Measurements from ENCODE around the gene TACC3. TPM values are rescaled to one million over a fixed set of nuclear protein-coding genes. Genes with fewer than 3 reads are reported as not detected.

TACC3 gene
- total RNA-seq: 4.1 TPM
- long read RNA-seq, partial matches to known transcripts: 2 of 4 reads
- long read RNA-seq, other reads (novel, unspliced or antisense): 1 of 4 reads

GRCh38 chr4:1721003-1721665 is at the start of gene TACC3, which contains the start of gene TMEM129:
TSS of gene TACC3 (plus strand) at chr4:1721521. CDS start at chr4:1723422, 1,901 bp downstream.
TSS of gene TMEM129 (minus strand) at chr4:1721323. CDS start at chr4:1720837, 486 bp downstream.
- peak; percentile 95 for DNase-seq (ENCODE audit: low spot score)
- intact Hi-C loops (cut with DNase I): loop anchor here (1.0 kb wide), 1 partner anchor 9 kb away; the partner anchor contains the start of gene SLBP

GRCh38 chr4:1673671-1674070 is 47.6 kb upstream of the TACC3 start:
- intact Hi-C loops (cut with DNase I): no loop called here
- DNase-seq (ENCODE audit: low spot score): no peak

GRCh38 chr4:1674682-1675081 is 46.6 kb upstream of the TACC3 start:
- intact Hi-C loops (cut with DNase I): no loop called here
- no peak for DNase-seq (ENCODE audit: low spot score)

DNA sequence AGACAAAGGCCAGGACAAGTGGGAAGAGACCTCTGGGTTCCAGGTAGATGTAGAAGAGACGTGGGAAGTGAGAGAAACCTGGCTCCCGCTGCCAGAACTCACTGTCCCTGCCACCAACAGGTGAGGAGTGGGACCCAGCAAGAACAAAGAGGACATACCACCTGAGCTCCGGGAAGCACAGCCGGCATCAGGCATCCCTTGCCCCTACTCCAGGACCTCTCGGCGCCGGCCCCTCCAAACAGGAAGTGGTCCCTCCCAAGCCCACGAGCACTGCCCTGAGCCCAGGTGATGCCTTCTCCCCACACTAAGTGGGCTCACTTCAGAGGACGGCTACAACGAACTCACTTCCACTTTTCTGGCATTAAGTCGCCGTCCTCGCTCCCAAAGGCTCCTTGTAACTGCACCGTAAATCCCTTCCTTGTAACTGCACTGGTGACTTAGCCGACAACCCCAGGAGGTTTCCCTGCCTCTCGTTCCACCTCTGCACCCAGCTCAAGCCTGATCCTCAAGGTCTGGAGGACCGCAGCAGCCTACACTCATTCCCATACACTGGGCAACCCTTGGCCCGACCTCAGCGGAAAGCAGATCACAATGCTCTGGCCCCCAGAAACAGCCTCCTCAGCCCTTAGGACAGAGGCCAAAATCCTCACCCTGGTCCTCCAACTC is 46.1 kb upstream of the TACC3 start:
- no peak for DNase-seq (ENCODE audit: low spot score)
- intact Hi-C loops (cut with DNase I): no loop called here

GRCh38 chr4:1675802-1676137 is 45.6 kb upstream of the TACC3 start:
- DNase-seq (ENCODE audit: low spot score): no peak

DNA sequence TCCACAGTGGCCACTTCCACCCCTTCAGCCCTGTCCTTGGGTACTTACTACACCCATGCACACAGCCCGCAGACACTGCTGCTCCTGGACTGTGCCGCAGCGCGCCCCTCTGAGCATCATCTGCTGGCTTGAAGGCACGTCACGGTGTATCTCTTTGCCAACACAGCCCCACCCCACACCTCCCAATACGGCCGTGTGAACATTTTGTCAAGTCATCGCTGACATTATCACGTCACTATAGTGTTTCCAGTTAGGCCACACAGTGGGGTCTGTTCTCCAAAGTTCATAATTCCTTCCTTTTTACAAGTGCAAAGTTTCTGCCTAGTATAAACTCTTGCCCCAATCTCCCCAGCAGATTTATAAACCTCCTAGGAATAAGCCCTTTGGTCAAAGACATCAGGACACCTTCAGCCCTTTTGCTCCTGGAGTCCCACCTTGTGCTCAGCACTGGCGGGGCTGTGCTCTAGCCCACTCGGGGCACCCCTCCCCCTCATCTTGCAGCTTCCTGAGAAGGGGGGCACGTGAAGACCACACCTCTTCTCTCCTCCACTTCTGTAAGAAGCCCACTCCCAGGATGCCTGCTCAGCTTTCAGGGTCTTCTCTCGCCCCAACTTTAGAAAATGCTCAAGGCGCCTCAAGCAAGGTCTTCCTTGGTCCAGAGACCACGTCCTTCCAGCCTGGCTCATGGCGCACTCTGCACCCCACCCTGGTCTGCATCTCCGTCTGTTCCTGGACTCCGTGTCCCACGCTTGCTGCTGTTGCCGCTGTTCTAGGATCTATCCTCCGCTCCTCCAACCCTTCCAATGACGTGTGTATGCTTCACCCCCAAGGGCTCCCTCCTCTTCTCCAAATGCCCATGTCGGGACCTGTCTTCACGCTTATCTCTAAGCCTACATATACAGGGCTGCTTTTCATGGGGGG is 44.5 kb upstream of the TACC3 start:
- DNase-seq (ENCODE audit: low spot score): no peak
- intact Hi-C loops (cut with DNase I): no loop called here

More at GRCh38 chr4:1675802-1676137, 45.6 kb upstream of the TACC3 start:
- intact Hi-C loops (cut with DNase I): no loop called here

GRCh38 chr4:1678244-1678643 is 43.1 kb upstream of the TACC3 start:
- no peak for DNase-seq (ENCODE audit: low spot score)
- intact Hi-C loops (cut with DNase I): no loop called here

DNA sequence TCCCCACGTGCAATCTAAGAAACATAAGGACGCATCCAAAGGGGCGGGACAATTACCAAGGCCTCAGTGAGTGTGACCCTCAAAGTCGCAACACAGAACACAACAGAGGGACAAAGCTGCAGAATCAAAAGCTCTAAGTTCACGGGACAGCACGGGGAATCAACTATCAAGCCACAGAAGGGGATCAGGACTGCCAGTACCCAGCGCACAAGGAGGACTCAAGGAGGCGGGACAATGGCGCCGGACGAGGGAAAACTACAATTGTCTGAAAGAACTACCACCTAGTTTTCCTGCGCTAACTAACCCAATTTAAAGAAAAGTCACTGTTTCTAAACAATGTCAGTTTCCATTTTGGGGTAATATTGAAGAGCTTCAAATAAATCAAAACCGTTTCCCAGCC is 38.5 kb upstream of the TACC3 start:
- no peak for DNase-seq (ENCODE audit: low spot score)
- intact Hi-C loops (cut with DNase I): no loop called here

DNA sequence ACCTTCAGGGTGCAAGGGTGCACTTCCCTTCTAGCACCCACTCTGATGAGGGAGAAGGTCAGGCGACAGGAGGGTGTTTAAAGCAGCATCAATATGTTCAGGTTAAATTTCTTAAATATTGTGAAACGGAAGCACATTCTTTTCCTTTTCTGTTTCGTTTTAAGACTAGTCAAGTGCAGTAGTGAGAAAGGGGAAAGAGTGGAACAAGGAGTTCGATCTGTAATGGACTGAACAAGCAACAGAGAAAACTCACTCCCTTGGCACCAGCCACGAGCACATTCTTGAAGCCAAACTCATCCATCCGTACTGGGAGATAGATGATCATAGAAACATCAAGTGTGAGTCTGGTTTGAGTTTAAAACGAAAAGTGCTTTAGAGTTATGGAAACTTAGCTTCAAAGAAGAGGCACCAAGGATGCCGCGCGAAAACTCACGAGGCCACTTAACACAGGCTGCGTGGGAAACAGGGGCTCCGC is 38.0 kb upstream of the TACC3 start:
- no peak for DNase-seq (ENCODE audit: low spot score)
- intact Hi-C loops (cut with DNase I): no loop called here

DNA sequence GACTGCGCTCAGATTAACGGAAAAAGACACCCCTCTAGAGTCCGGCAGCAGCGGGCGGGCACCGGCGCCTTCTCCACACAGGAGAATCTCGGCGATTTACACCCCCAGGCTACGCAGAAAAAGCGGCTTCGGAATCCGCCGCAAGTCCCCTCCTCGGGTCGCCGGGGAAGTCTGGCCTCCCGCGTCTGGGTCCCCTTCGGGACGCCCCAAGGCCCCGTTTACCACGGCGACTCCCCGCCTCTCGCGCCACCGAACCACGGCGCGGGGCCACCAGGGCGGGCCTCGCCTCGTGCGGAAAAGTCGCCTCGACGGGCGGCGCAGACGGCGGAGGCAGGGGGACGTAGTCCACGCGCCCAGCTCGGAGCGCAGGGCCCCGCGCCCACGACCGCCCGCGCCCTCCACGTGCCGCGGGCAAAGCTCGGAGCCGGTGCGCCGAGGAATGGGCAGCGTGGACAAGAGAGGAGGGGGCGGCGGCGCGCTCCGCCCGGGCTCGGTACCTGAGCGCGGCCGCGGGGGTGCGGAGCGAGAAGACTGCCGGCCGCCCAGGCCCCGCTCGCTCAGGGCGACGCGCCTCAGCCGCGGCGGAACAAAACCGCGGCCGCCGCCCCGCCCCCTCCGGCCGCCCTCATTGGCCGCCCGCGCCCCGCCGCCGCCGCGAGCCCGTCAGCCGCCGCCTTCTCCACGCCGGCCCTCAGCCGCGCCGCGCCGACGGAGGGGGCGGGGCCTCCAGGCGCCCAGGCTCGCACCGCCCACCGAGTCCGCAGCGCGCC is 37.4 kb upstream of the TACC3 start, which contains the start of gene FAM53A:
Gene FAM53A (minus strand): TSS at position 578 of the 770 bp plus-strand sequence. CDS start 15,572 bp downstream, outside the sequence.
- intact Hi-C loops (cut with DNase I): no loop called here
- peak; percentile 95 for DNase-seq (ENCODE audit: low spot score)

DNA sequence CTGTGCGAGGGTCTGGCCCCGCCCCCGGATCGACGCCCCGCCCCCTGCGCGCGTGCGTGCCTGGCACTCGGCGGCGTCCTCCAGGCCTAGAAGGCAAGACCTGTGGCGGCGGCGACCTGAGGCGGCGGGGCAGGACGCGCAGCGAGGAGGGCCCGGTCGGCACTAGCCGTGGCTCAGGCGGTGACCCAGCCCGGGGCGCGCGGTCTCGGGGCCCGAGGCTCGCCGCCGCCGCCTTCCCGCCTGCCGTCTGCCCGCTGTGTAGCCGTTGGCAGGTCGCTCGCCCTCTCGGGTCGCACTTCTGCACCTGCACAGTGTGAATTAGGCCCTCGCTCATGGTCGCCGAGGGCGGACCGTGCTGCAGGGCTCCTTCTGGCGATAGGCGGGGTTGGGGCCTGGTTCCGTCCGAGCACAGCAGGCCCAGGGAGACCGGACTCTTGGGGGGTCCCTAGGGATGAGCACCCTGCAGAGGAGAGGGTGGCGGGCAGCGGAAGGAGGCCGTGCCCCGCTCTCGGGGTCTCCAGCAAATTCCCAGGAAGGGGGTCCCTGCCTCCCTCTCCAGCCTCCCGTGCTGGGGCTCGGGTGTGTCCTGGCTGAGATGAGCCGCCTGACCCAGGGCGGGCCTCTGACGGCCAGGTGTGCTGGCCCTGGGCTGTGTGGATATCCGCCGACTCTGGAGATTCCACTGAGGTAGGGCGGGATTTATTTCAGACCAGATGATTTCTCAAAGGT is 36.7 kb upstream of the TACC3 start:
- DNase-seq (ENCODE audit: low spot score): no peak
- intact Hi-C loops (cut with DNase I): no loop called here

GRCh38 chr4:1685235-1686150 is 35.8 kb upstream of the TACC3 start:
- DNase-seq (ENCODE audit: low spot score): no peak
- intact Hi-C loops (cut with DNase I): no loop called here

DNA sequence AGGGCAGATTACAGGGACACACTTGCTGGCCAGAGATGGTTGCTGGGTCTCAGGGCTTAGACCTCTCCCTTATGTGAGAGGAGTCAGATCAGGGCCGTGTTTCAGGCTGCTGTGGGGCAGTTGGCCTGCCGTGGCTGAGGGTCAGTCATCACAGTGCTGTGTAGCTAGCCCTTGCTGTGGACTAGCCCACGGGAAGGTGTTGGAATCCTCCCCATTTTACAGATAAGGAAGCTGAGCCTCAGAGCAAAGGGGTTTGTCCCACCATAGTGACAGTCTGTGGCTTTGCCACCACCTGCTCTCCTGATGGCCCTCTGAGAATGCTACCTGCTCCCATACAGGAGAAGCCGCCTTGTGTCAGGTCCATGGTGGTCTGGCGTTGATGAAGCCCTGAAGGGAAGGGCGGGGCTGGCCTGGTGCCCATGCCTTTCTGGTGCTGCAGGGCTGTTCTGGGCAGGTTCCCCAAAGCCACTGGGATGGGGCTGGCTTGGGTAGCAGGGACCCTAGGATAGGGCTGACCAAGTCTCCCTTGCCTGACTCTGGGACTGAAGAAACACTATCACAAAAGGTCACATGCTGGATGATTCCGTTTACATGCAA is 34.8 kb upstream of the TACC3 start:
- DNase-seq (ENCODE audit: low spot score): no peak
- intact Hi-C loops (cut with DNase I): no loop called here

DNA sequence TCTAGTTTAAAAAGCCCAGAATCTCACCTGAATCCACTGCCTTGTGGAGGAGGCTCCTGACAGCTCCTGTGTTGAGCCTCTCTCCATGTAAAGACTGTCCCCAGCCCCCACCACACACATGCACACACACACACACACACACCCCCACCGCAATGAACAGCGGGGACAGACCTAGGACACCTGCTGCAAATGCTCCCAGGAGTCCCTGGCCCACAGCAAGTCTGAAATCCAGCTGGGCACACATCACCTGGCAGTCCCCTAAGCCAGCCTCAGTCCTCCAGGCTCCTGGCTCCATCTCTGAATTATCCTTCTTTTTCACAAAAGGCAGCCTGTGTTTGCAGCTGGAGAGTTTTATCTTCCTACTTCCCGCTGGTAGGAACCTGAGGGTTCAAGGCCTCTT is 30.6 kb upstream of the TACC3 start:
- intact Hi-C loops (cut with DNase I): no loop called here
- DNase-seq (ENCODE audit: low spot score): no peak

DNA sequence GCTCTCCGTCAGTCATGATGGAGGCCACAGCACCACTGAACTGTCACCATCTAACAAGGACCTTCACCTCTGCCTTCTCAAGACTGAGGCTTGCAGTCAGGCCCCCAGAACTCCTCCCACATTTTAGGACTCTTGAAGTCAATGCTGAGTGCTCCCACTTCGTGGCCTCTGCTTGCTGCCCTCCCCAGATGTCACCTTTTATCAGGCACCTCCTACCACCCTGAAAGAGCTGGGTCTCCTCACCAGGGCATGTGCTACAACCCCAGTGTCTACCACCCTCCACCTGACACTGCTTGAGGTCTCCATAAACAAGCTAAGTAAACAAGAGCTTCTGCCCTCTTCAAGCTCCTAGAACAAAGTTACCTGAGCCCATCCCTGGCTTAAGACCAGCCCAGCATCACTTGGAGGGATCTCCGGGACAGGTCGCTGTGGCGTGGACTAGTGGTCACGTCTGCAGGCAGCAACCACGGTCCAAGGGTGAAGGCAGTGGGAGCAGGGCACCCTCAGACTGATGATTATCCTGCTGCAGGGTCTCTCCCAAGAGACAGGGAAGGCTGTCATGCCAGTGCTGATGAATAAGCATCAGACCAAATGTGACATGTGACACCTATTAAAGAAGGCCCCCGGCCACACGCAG is 29.5 kb upstream of the TACC3 start:
- DNase-seq (ENCODE audit: low spot score): no peak
- intact Hi-C loops (cut with DNase I): no loop called here

GRCh38 chr4:1693131-1693896 is 28.0 kb upstream of the TACC3 start:
- intact Hi-C loops (cut with DNase I): loop anchor here (1.0 kb wide), 1 partner anchor 36 kb away; no protein-coding TSS in a partner anchor
- peak; percentile 91 for DNase-seq (ENCODE audit: low spot score)
